ENCODE measurements around the gene CCDC93. TPM values are rescaled to one million over a fixed set of nuclear protein-coding genes. Genes with fewer than 3 reads are reported as not detected.

Gene CCDC93
- total and polyA plus RNA-seq, 2 donors from 2014 or later: 6.7 to 36.3 TPM

DNA sequence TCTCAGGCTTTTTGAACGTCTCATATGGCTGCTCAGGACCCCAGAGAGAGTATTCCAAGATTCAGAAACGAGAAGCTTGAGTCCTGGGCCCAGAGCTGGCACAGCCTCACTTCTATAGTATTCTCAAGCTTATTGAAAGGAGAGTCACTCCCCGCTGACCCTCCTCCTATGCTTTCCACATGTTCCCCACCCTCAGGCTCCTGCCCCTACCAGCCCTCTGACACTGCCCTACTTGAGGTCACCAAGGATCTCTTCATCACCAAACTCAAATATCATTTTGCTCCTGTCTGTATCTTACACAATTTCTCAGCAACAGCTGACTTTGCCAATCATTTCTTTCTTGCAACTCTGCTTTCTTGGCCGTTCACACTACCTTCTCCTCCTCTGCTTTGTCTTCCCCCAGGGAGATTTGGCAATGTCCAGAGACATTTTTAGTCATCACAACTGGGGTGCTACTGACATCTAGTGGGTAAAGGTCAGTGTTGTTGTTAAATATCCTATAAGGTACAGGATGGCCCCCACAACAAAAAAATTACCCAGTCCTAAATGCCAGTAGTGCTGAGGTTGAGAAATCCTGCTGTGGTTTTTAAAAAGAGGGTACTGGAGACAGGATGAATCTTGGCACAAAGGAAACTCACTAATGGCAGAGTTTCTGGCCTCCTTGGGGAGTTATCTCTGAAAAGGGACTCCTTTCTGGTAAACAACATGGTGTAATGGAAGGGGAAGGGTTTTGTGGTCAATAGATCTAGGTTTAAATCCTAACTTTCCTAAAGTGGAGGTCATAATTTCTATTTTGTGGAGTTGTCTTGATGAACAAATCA is 47.5 kb upstream of the CCDC93 start:
- FAIRE-seq (no peak), DNase-seq (peak in 1 of 5 donors; percentile 36)
- Histone ChIP-seq H3K4me3 (ENCODE audit: low read length in 3 of 3) (no peak overlapping the region), H3K9me3 (ENCODE audit: control insufficient read depth in 2 of 3, insufficient read depth in 1 of 3, low read length in 3 of 3) (no peaks in the 10 kb centered on the region), H3K27me3 (ENCODE audit: control insufficient read depth, insufficient read depth, low read length) (no peaks in the 10 kb centered on the region), H3K36me3 (ENCODE audit: control insufficient read depth in 2 of 3, insufficient read depth in 3 of 3, low read length in 3 of 3) (no peaks in the 10 kb centered on the region), H3K4me1 (ENCODE audit: control insufficient read depth in 2 of 3, insufficient read depth in 2 of 3, low read depth in 1 of 3, low read length in 3 of 3) (no peaks in the 10 kb centered on the region), H3K27ac (ENCODE audit: low read depth in 2 of 2, low read length in 2 of 2) (no peak overlapping the region), H3K9ac (ENCODE audit: low read length in 3 of 3) (no peak overlapping the region)
- intact Hi-C loops (cut with DNase I): no loop called here
- TF ChIP-seq, protein P1, sequence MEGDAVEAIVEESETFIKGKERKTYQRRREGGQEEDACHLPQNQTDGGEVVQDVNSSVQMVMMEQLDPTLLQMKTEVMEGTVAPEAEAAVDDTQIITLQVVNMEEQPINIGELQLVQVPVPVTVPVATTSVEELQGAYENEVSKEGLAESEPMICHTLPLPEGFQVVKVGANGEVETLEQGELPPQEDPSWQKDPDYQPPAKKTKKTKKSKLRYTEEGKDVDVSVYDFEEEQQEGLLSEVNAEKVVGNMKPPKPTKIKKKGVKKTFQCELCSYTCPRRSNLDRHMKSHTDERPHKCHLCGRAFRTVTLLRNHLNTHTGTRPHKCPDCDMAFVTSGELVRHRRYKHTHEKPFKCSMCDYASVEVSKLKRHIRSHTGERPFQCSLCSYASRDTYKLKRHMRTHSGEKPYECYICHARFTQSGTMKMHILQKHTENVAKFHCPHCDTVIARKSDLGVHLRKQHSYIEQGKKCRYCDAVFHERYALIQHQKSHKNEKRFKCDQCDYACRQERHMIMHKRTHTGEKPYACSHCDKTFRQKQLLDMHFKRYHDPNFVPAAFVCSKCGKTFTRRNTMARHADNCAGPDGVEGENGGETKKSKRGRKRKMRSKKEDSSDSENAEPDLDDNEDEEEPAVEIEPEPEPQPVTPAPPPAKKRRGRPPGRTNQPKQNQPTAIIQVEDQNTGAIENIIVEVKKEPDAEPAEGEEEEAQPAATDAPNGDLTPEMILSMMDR (IDR thresholded peaks at IDR 0.05; ENCODE audit: borderline replicate concordance, extremely low read depth, insufficient read depth): no peak

GRCh38 chr2:118059919-118060478 is 46.1 kb upstream of the CCDC93 start:
- FAIRE-seq: no peak
- H3K27ac ChIP-seq (ENCODE audit: low read depth in 2 of 2, low read length in 2 of 2): no peak overlapping the region
- intact Hi-C loops (cut with DNase I): no loop called here

GRCh38 chr2:118058951-118059350 is 45.1 kb upstream of the CCDC93 start:
- TF ChIP-seq, protein P1 (IDR thresholded peaks at IDR 0.05; ENCODE audit: borderline replicate concordance, extremely low read depth, insufficient read depth): no peak
- no peak for DNase-seq
- no peak overlapping the region for H3K27ac ChIP-seq (ENCODE audit: low read depth in 2 of 2, low read length in 2 of 2)
- H3K4me1 ChIP-seq (ENCODE audit: control insufficient read depth in 2 of 3, insufficient read depth in 2 of 3, low read depth in 1 of 3, low read length in 3 of 3): no peaks in the 10 kb centered on the region
- intact Hi-C loops (cut with DNase I): no loop called here
- no peak overlapping the region for H3K4me3 ChIP-seq (ENCODE audit: low read length in 3 of 3)
- no peaks in the 10 kb centered on the region for H3K36me3 ChIP-seq (ENCODE audit: control insufficient read depth in 2 of 3, insufficient read depth in 3 of 3, low read length in 3 of 3)
- H3K9me3 ChIP-seq (ENCODE audit: control insufficient read depth in 2 of 3, insufficient read depth in 1 of 3, low read length in 3 of 3): no peaks in the 10 kb centered on the region
- FAIRE-seq: no peak
- no peaks in the 10 kb centered on the region for H3K27me3 ChIP-seq (ENCODE audit: control insufficient read depth, insufficient read depth, low read length)
- no peak overlapping the region for H3K9ac ChIP-seq (ENCODE audit: low read length in 3 of 3)

More at GRCh38 chr2:118059919-118060478, 46.1 kb upstream of the CCDC93 start:
- TF ChIP-seq, protein P1 (IDR thresholded peaks at IDR 0.05; ENCODE audit: borderline replicate concordance, extremely low read depth, insufficient read depth): no peak
- no peaks in the 10 kb centered on the region for H3K4me1 ChIP-seq (ENCODE audit: control insufficient read depth in 2 of 3, insufficient read depth in 2 of 3, low read depth in 1 of 3, low read length in 3 of 3)
- no peak overlapping the region for H3K9ac ChIP-seq (ENCODE audit: low read length in 3 of 3)
- H3K9me3 ChIP-seq (ENCODE audit: control insufficient read depth in 2 of 3, insufficient read depth in 1 of 3, low read length in 3 of 3): no peaks in the 10 kb centered on the region
- H3K36me3 ChIP-seq (ENCODE audit: control insufficient read depth in 2 of 3, insufficient read depth in 3 of 3, low read length in 3 of 3): no peaks in the 10 kb centered on the region
- H3K4me3 ChIP-seq (ENCODE audit: low read length in 3 of 3): no peak overlapping the region
- no peaks in the 10 kb centered on the region for H3K27me3 ChIP-seq (ENCODE audit: control insufficient read depth, insufficient read depth, low read length)
- DNase-seq: no peak

Data from kidney (tissue), 14 donors.